WTC11 (cell line): ENCODE data around the gene MGMT. TPM values are rescaled to one million over a fixed set of nuclear protein-coding genes. Genes with fewer than 3 reads are reported as not detected.

Experiments used
- ATAC-seq: fragments of 200-7000 bp; cut with Tn5 transposase; 2 replicates; pipeline ENCODE4 v1.10.0; 2021; ENCODE audit warnings: mild to moderate bottlenecking, moderate library complexity
- CTCF ChIA-PET: fragments of 300-600 bp; sonication (Branson Sonifier 250); formaldehyde crosslinking; loops from one replicate; lab custom pipeline; 2021; ENCODE audit warnings: antibody characterized with exemption; lab: Charles Lee
- POLR2A ChIA-PET: fragments of 350-600 bp; sonication (Branson Sonifier 250); formaldehyde crosslinking; loops from one replicate; lab custom pipeline; 2021; ENCODE audit warnings: antibody characterized with exemption; lab: Charles Lee
- DNase-seq: peaks from one replicate; pipeline ENCODE4 v3.0.0; 2021; ENCODE audit warnings: low spot score
- H3K27ac Mint-ChIP-seq: 2 replicates; pipeline ENCODE4 v1.8.0; 2021; ENCODE audit warnings: mixed read lengths
- H3K27me3 Mint-ChIP-seq: 2 replicates; pipeline ENCODE4 v1.8.0; 2021; ENCODE audit warnings: low read depth, mild to moderate bottlenecking, moderate library complexity, mixed read lengths
- H3K36me3 Mint-ChIP-seq: 2 replicates; pipeline ENCODE4 v1.8.0; 2021; ENCODE audit warnings: mixed read lengths
- H3K4me1 Mint-ChIP-seq: 2 replicates; pipeline ENCODE4 v1.8.0; 2022; ENCODE audit warnings: mixed read lengths
- H3K4me3 Mint-ChIP-seq: 2 replicates; pipeline ENCODE4 v1.8.0; 2021; ENCODE audit warnings: mild to moderate bottlenecking, moderate library complexity, mixed read lengths
- H3K9me3 Mint-ChIP-seq: 2 replicates; pipeline ENCODE4 v1.8.0; 2021; ENCODE audit warnings: mixed read lengths
- CREB1 ChIP-seq: sonication (generic); formaldehyde crosslinking; IDR thresholded peaks from 2 replicates; pipeline ENCODE4 v1.8.0; 2023; ENCODE audit warnings: mild to moderate bottlenecking, missing genetic modification reagents
- EMX1 ChIP-seq: fragments of 250-450 bp; sonication (Bioruptor Pico); IDR thresholded peaks from 2 replicates; pipeline ENCODE4 v1.8.0; 2021; ENCODE audit warnings: mild to moderate bottlenecking
- IRF2 ChIP-seq: sonication (generic); formaldehyde crosslinking; IDR thresholded peaks from 2 replicates; pipeline ENCODE4 v1.8.0; 2022; ENCODE audit warnings: low read depth, missing genetic modification reagents, borderline replicate concordance
- JAZF1 ChIP-seq: fragments of 250-450 bp; sonication (Bioruptor Pico); IDR thresholded peaks from 2 replicates; pipeline ENCODE4 v1.9.0; 2021; ENCODE audit warnings: moderate library complexity, mild to moderate bottlenecking, inconsistent platforms
- JUN ChIP-seq: sonication (generic); formaldehyde crosslinking; IDR thresholded peaks from 2 replicates; pipeline ENCODE4 v1.8.0; 2023; ENCODE audit warnings: mild to moderate bottlenecking, missing genetic modification reagents
- NR1H2 ChIP-seq: sonication (generic); formaldehyde crosslinking; IDR thresholded peaks from 2 replicates; pipeline ENCODE4 v1.9.0; 2021; ENCODE audit warnings: mild to moderate bottlenecking, moderate library complexity, missing genetic modification reagents
- TCF7 ChIP-seq: sonication (generic); formaldehyde crosslinking; IDR thresholded peaks from 2 replicates; pipeline ENCODE4 v1.8.0; 2022; ENCODE audit warnings: mild to moderate bottlenecking, low read depth, missing genetic modification reagents, moderate library complexity
- ZNF263 ChIP-seq: sonication (generic); formaldehyde crosslinking; IDR thresholded peaks from 2 replicates; pipeline ENCODE4 v1.8.1; 2022; ENCODE audit warnings: low read depth, mild to moderate bottlenecking, moderate library complexity, missing genetic modification reagents
- ZNF317 ChIP-seq: sonication (generic); formaldehyde crosslinking; IDR thresholded peaks from 2 replicates; pipeline ENCODE4 v1.8.1; 2023; ENCODE audit warnings: low read depth, mild to moderate bottlenecking, moderate library complexity, missing genetic modification reagents, borderline replicate concordance
- total RNA-seq: library from RNA; stranded (reverse); gene quantifications from 3 replicates; pipeline ENCODE4 v1.2.3, GENCODE V29; 2021
- TF ChIP-seq, protein P1 (sequence below): sonication (generic); formaldehyde crosslinking; IDR thresholded peaks from 2 replicates; pipeline ENCODE4 v1.8.1; 2022; ENCODE audit warnings: mild to moderate bottlenecking, moderate library complexity, missing genetic modification reagents
- TF ChIP-seq, protein P2 (sequence below): sonication (generic); formaldehyde crosslinking; IDR thresholded peaks from 2 replicates; pipeline ENCODE4 v1.8.1; 2022; ENCODE audit warnings: mild to moderate bottlenecking, missing genetic modification reagents, moderate library complexity, borderline replicate concordance
- TF ChIP-seq, protein P3 (sequence below): sonication (generic); formaldehyde crosslinking; IDR thresholded peaks from 2 replicates; pipeline ENCODE4 v1.8.1; 2023; ENCODE audit warnings: mild to moderate bottlenecking, missing genetic modification reagents
- TF ChIP-seq, protein P4 (sequence below): sonication (generic); formaldehyde crosslinking; IDR thresholded peaks from 2 replicates; pipeline ENCODE4 v1.8.0; 2023; ENCODE audit warnings: mild to moderate bottlenecking, missing genetic modification reagents
- TF ChIP-seq, protein P5 (sequence below): sonication (generic); formaldehyde crosslinking; conservative IDR thresholded peaks from 2 replicates; pipeline ENCODE4 v1.8.1; 2023; ENCODE audit warnings: mild to moderate bottlenecking, low read depth, missing genetic modification reagents, moderate library complexity
- TF ChIP-seq, protein P6 (sequence below): fragments of 250-450 bp; sonication (Bioruptor Pico); IDR thresholded peaks from 2 replicates; pipeline ENCODE4 v1.9.0; 2021; ENCODE audit warnings: mild to moderate bottlenecking
- TF ChIP-seq, protein P7 (sequence below): sonication (generic); formaldehyde crosslinking; IDR thresholded peaks from 2 replicates; pipeline ENCODE4 v1.8.1; 2023; ENCODE audit warnings: mild to moderate bottlenecking, missing genetic modification reagents, moderate library complexity

The MGMT gene
- total RNA-seq, 1 experiment from 2014 or later = 11.8 TPM

DNA sequence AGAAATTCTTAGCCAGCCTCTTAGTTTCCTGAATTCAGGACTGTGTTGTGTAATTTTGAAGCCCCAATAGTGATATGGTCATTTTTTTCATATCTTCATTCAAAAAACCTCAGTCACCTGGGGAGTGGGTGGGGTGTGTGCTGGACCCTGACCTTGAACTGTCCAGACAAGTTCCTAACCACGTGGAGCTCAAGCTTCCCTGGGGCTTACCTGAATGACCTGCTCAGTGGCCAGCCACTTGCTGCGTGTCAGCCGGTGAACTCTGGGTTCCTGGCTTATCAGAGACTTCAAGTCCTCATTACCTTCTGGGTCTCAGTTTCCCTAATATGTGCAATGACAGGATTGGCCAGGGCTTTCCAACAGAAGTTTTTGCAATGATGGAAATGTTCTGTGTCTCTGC lies 27.1 kb downstream of the MGMT start (continued):
- TF ChIP-seq TCF7 (CRISPR knock-in tag) = no peak
- no peak for TF ChIP-seq CREB1 (CRISPR knock-in tag)
- TF ChIP-seq, protein P1, sequence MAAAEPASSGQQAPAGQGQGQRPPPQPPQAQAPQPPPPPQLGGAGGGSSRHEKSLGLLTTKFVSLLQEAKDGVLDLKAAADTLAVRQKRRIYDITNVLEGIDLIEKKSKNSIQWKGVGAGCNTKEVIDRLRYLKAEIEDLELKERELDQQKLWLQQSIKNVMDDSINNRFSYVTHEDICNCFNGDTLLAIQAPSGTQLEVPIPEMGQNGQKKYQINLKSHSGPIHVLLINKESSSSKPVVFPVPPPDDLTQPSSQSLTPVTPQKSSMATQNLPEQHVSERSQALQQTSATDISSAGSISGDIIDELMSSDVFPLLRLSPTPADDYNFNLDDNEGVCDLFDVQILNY (CRISPR knock-in tag) = no peak
- TF ChIP-seq, protein P2, sequence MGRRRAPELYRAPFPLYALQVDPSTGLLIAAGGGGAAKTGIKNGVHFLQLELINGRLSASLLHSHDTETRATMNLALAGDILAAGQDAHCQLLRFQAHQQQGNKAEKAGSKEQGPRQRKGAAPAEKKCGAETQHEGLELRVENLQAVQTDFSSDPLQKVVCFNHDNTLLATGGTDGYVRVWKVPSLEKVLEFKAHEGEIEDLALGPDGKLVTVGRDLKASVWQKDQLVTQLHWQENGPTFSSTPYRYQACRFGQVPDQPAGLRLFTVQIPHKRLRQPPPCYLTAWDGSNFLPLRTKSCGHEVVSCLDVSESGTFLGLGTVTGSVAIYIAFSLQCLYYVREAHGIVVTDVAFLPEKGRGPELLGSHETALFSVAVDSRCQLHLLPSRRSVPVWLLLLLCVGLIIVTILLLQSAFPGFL (CRISPR knock-in tag) = no peak
- TF ChIP-seq JUN (CRISPR knock-in tag) = no peak
- TF ChIP-seq ZNF263 (CRISPR knock-in tag) = no peak
- TF ChIP-seq JAZF1 (CRISPR knock-in tag) = no peak

DNA sequence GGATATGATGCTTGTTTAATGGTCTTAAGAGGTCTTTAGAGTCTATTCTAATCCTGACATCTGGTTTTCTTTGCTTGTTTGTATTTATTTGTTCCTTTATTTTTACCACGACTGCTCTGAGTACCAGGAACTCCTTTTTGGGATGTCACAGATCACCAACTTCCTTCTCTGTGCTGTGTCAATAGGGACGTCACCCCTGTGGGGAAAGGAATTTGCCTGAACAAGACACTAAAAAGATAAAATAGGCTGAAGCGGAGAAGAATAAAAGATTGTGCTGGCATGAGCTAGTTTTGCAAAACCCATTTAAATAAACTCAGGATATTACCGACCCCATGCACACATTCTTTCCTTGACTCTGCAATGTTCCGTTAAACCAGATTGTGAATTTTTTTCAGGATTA lies 27.7 kb downstream of the MGMT start:
- Mint-ChIP-seq H3K36me3 (peaks cover 58% of the 10 kb centered on the region), H3K27me3 (no peaks in the 10 kb centered on the region), H3K4me3 (no peak overlapping the region), H3K27ac (peak overlapping the region; percentile 68; the same call in 1 of the 2 replicates), H3K9me3 (peaks cover 54% of the 10 kb centered on the region), H3K4me1 (peaks cover 19% of the 10 kb centered on the region)
- POLR2A ChIA-PET = no interaction called here
- DNase-seq (no peak), ATAC-seq (peak; percentile 67)
- TF ChIP-seq, protein P3, sequence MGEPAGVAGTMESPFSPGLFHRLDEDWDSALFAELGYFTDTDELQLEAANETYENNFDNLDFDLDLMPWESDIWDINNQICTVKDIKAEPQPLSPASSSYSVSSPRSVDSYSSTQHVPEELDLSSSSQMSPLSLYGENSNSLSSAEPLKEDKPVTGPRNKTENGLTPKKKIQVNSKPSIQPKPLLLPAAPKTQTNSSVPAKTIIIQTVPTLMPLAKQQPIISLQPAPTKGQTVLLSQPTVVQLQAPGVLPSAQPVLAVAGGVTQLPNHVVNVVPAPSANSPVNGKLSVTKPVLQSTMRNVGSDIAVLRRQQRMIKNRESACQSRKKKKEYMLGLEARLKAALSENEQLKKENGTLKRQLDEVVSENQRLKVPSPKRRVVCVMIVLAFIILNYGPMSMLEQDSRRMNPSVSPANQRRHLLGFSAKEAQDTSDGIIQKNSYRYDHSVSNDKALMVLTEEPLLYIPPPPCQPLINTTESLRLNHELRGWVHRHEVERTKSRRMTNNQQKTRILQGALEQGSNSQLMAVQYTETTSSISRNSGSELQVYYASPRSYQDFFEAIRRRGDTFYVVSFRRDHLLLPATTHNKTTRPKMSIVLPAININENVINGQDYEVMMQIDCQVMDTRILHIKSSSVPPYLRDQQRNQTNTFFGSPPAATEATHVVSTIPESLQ (CRISPR knock-in tag) = no peak
- TF ChIP-seq, protein P4, sequence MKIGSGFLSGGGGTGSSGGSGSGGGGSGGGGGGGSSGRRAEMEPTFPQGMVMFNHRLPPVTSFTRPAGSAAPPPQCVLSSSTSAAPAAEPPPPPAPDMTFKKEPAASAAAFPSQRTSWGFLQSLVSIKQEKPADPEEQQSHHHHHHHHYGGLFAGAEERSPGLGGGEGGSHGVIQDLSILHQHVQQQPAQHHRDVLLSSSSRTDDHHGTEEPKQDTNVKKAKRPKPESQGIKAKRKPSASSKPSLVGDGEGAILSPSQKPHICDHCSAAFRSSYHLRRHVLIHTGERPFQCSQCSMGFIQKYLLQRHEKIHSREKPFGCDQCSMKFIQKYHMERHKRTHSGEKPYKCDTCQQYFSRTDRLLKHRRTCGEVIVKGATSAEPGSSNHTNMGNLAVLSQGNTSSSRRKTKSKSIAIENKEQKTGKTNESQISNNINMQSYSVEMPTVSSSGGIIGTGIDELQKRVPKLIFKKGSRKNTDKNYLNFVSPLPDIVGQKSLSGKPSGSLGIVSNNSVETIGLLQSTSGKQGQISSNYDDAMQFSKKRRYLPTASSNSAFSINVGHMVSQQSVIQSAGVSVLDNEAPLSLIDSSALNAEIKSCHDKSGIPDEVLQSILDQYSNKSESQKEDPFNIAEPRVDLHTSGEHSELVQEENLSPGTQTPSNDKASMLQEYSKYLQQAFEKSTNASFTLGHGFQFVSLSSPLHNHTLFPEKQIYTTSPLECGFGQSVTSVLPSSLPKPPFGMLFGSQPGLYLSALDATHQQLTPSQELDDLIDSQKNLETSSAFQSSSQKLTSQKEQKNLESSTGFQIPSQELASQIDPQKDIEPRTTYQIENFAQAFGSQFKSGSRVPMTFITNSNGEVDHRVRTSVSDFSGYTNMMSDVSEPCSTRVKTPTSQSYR (CRISPR knock-in tag) = no peak
- TF ChIP-seq, protein P5, sequence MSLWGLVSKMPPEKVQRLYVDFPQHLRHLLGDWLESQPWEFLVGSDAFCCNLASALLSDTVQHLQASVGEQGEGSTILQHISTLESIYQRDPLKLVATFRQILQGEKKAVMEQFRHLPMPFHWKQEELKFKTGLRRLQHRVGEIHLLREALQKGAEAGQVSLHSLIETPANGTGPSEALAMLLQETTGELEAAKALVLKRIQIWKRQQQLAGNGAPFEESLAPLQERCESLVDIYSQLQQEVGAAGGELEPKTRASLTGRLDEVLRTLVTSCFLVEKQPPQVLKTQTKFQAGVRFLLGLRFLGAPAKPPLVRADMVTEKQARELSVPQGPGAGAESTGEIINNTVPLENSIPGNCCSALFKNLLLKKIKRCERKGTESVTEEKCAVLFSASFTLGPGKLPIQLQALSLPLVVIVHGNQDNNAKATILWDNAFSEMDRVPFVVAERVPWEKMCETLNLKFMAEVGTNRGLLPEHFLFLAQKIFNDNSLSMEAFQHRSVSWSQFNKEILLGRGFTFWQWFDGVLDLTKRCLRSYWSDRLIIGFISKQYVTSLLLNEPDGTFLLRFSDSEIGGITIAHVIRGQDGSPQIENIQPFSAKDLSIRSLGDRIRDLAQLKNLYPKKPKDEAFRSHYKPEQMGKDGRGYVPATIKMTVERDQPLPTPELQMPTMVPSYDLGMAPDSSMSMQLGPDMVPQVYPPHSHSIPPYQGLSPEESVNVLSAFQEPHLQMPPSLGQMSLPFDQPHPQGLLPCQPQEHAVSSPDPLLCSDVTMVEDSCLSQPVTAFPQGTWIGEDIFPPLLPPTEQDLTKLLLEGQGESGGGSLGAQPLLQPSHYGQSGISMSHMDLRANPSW (CRISPR knock-in tag) = no peak
- CTCF ChIA-PET = no interaction called here

DNA sequence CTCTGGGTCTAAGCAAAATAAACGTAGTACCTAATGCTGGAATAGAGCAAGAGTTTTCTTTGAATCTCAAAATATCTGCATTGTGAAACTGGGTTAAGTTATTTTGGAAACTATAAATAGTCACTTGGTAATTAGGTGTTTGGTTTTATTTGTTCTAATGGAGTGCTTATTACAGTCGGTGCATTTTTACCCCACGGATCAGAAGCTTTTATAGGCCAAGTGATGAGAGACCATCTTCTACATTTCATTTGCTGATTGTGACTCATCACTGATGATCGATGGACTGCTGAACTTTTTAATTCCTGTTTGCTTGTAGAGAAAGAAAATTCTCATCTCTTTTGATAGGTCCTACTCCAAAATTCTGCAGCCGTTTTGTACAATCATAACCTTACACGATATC lies 28.2 kb downstream of the MGMT start:
- POLR2A ChIA-PET = no interaction called here
- no peak overlapping the region for H3K27ac Mint-ChIP-seq

More for the DNA sequence above, 28.2 kb downstream of the MGMT start:
- Mint-ChIP-seq H3K4me1 (peaks cover 19% of the 10 kb centered on the region), H3K4me3 (no peak overlapping the region), H3K36me3 (peaks cover 56% of the 10 kb centered on the region), H3K27me3 (no peaks in the 10 kb centered on the region), H3K9me3 (peaks cover 53% of the 10 kb centered on the region)
- CTCF ChIA-PET = no interaction called here
- ATAC-seq (no peak), DNase-seq (no peak)
- TF ChIP-seq, protein P6, sequence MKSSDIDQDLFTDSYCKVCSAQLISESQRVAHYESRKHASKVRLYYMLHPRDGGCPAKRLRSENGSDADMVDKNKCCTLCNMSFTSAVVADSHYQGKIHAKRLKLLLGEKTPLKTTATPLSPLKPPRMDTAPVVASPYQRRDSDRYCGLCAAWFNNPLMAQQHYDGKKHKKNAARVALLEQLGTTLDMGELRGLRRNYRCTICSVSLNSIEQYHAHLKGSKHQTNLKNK (CRISPR knock-in tag) = no peak
- TF ChIP-seq JAZF1 (CRISPR knock-in tag) (no peak), EMX1 (CRISPR knock-in tag) (no peak), NR1H2 (CRISPR knock-in tag) (no peak), ZNF317 (CRISPR knock-in tag) (no peak), IRF2 (CRISPR knock-in tag) (no peak)
- TF ChIP-seq, protein P7, sequence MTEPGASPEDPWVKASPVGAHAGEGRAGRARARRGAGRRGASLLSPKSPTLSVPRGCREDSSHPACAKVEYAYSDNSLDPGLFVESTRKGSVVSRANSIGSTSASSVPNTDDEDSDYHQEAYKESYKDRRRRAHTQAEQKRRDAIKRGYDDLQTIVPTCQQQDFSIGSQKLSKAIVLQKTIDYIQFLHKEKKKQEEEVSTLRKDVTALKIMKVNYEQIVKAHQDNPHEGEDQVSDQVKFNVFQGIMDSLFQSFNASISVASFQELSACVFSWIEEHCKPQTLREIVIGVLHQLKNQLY (CRISPR knock-in tag) = no peak
